NCI-H524 treated with DMSO at 0.1 percent for 48 hours (cell line): ENCODE data around the gene PDE4A.
A peak's percentile ranks its signal among the peaks of the same experiment; 100 is the strongest.
"Not testable (repeated sequence)": the region's sequence is repeated elsewhere in the genome, so short reads cannot be mapped to it uniquely, and the experiment has no call there.

Experiments used
- DNase-seq: peaks from one replicate; lab custom pipeline; 2025; lab: John Stamatoyannopoulos, UW

Gene PDE4A

GRCh38 chr19:10424011-10424637, 3.8 kb downstream of the PDE4A start:
- DNase-seq: peak; percentile 43

GRCh38 chr19:10427169-10427568, 6.8 kb downstream of the PDE4A start:
- DNase-seq: no peak

GRCh38 chr19:10428996-10429381, 8.7 kb downstream of the PDE4A start:
- DNase-seq: no peak

GRCh38 chr19:10430505-10431253, 10.3 kb downstream of the PDE4A start:
- no peak for DNase-seq

- DNase-seq: no peak
Measured at GRCh38 chr19:10431254-10431942, 11.1 kb downstream of the PDE4A start.

- DNase-seq: no peak
Measured at GRCh38 chr19:10431943-10432735, 11.8 kb downstream of the PDE4A start.

GRCh38 chr19:10432736-10433130, 12.4 kb downstream of the PDE4A start:
- no peak for DNase-seq

- DNase-seq: no peak
Measured at GRCh38 chr19:10433131-10433536, 12.8 kb downstream of the PDE4A start.

GRCh38 chr19:10439588-10439987, 19.2 kb downstream of the PDE4A start:
- no peak for DNase-seq

GRCh38 chr19:10442698-10443097, 22.4 kb downstream of the PDE4A start:
- no peak for DNase-seq

- no peak for DNase-seq
Measured at GRCh38 chr19:10449037-10449436, 28.7 kb downstream of the PDE4A start.

- no peak for DNase-seq
Measured at GRCh38 chr19:10450191-10450852, 30.0 kb downstream of the PDE4A start.

GRCh38 chr19:10450853-10451609, 30.7 kb downstream of the PDE4A start:
- DNase-seq: no peak

- no peak for DNase-seq
Measured at GRCh38 chr19:10452726-10453618, 32.6 kb downstream of the PDE4A start.

- DNase-seq: no peak
Measured at GRCh38 chr19:10453852-10454251, 33.5 kb downstream of the PDE4A start.

- DNase-seq: peak; percentile 2
Measured at GRCh38 chr19:10454267-10454666, 33.9 kb downstream of the PDE4A start.

GRCh38 chr19:10458733-10459132, 38.4 kb downstream of the PDE4A start:
- not testable (repeated sequence) for DNase-seq

GRCh38 chr19:10460714-10461046, 40.3 kb downstream of the PDE4A start:
- DNase-seq: no peak

- no peak for DNase-seq
Measured at GRCh38 chr19:10461047-10461949, 41.0 kb downstream of the PDE4A start.
